ENCODE results near the gene FBXO24.

- no peak for TF ChIP-seq CTCF (IDR thresholded peaks at IDR 0.05)
- no peak for TF ChIP-seq ZFX (IDR thresholded peaks at IDR 0.05; ENCODE audit: borderline replicate concordance)
Observed at GRCh38 chr7:100540073-100540723, 45.9 kb upstream of the FBXO24 start.

Data from 22Rv1 (cell line).